ENCODE measurements around the gene ABCC3.

GRCh38 chr17:50699410-50699809, 64.7 kb downstream of the ABCC3 start:
- no peak for TF ChIP-seq EZH2 (IDR thresholded peaks at IDR 0.05)
- TF ChIP-seq POLR2AphosphoS5 (IDR thresholded peaks at IDR 0.05; ENCODE audit: borderline replicate concordance, low read depth, low read length) = no peak
